Measurements from ENCODE around the gene COMMD7. TPM values are rescaled to one million over a fixed set of nuclear protein-coding genes. Genes with fewer than 3 reads are reported as not detected.

The COMMD7 gene
- total RNA-seq, 1 donor from 2014 or later: 39.8 TPM

GRCh38 chr20:32672394-32672981 lies 70.8 kb downstream of the COMMD7 start:
- ATAC-seq (peak; percentile 41 to 50), DNase-seq (no peak)
- H3K4me1 ChIP-seq: peaks cover 15% of the 10 kb centered on the region
- no peak overlapping the region for H3K4me3 ChIP-seq
- intact Hi-C loops (cut with DNase I): no loop called here
- H3K27ac ChIP-seq: peak overlapping the region; percentile 18
- H3K9me3 ChIP-seq: no peaks in the 10 kb centered on the region
- TF ChIP-seq CTCF (IDR thresholded peaks at IDR 0.05): no peak
- no peaks in the 10 kb centered on the region for H3K36me3 ChIP-seq
- no peaks in the 10 kb centered on the region for H3K27me3 ChIP-seq (ENCODE audit: low read depth)

GRCh38 chr20:32670773-32671455 lies 72.4 kb downstream of the COMMD7 start:
- Histone ChIP-seq H3K27ac (no peak overlapping the region), H3K27me3 (ENCODE audit: low read depth) (no peaks in the 10 kb centered on the region), H3K4me3 (no peak overlapping the region), H3K4me1 (peaks cover 17% of the 10 kb centered on the region), H3K9me3 (no peaks in the 10 kb centered on the region), H3K36me3 (no peaks in the 10 kb centered on the region)
- DNase-seq (no peak), ATAC-seq (no peak)
- intact Hi-C loops (cut with DNase I): no loop called here
- TF ChIP-seq CTCF (IDR thresholded peaks at IDR 0.05): no peak

GRCh38 chr20:32667027-32667426 lies 76.2 kb downstream of the COMMD7 start:
- TF ChIP-seq CTCF (IDR thresholded peaks at IDR 0.05): no peak
- no peak overlapping the region for H3K27ac ChIP-seq
- intact Hi-C loops (cut with DNase I): no loop called here
- H3K4me3 ChIP-seq: no peak overlapping the region
- H3K4me1 ChIP-seq: peaks cover 14% of the 10 kb centered on the region
- no peaks in the 10 kb centered on the region for H3K27me3 ChIP-seq (ENCODE audit: low read depth)
- ATAC-seq: no peak
- DNase-seq: no peak
- no peaks in the 10 kb centered on the region for H3K36me3 ChIP-seq
- H3K9me3 ChIP-seq: no peaks in the 10 kb centered on the region

- peaks cover 14% of the 10 kb centered on the region for H3K4me1 ChIP-seq
- TF ChIP-seq CTCF (IDR thresholded peaks at IDR 0.05): no peak
- no peaks in the 10 kb centered on the region for H3K27me3 ChIP-seq (ENCODE audit: low read depth)
- ATAC-seq: peak; percentile 19 to 28
- H3K4me3 ChIP-seq: no peak overlapping the region
- intact Hi-C loops (cut with DNase I): no loop called here
- no peak for DNase-seq
- H3K9me3 ChIP-seq: no peaks in the 10 kb centered on the region
- no peaks in the 10 kb centered on the region for H3K36me3 ChIP-seq
- H3K27ac ChIP-seq: peak overlapping the region; percentile 50
These were observed 78.5 kb downstream of the COMMD7 start for GRCh38 chr20:32664678-32665159.

- no peak for TF ChIP-seq CTCF (IDR thresholded peaks at IDR 0.05)
- intact Hi-C loops (cut with DNase I): no loop called here
- Histone ChIP-seq H3K27ac (peak overlapping the region; percentile 50), H3K9me3 (no peaks in the 10 kb centered on the region), H3K4me3 (no peak overlapping the region), H3K27me3 (ENCODE audit: low read depth) (no peaks in the 10 kb centered on the region), H3K4me1 (peaks cover 14% of the 10 kb centered on the region), H3K36me3 (no peaks in the 10 kb centered on the region)
- no peak for DNase-seq
- ATAC-seq: no peak
These were observed 79.1 kb downstream of the COMMD7 start for GRCh38 chr20:32664012-32664677.

All from lower lobe of right lung (tissue), 2 donors.